HG02884 (cell line): Measurements from ENCODE around the gene ZNF790.
A peak's percentile ranks its signal among the peaks of the same experiment; 100 is the strongest.
"Not testable (repeated sequence)": the region's sequence is repeated elsewhere in the genome, so short reads cannot be mapped to it uniquely, and the experiment has no call there.

Source experiments
- ATAC-seq: cut with Tn5 transposase; IDR thresholded peaks from one replicate; pipeline ENCODE4 v1.9.1; 2021; ENCODE audit warnings: mild to moderate bottlenecking, moderate library complexity; ENCODE audit not compliant: unreplicated experiment

Gene ZNF790

GRCh38 chr19:36837906-36838783 is at the start of gene ZNF790:
Gene ZNF790, minus strand, starts transcription at chr19:36838387. Its CDS starts 12,768 bp downstream, at chr19:36825619.
- peak; percentile 86 for ATAC-seq

GRCh38 chr19:36876993-36877938 is 39.1 kb upstream of the ZNF790 start:
- ATAC-seq: no peak

GRCh38 chr19:36851898-36852297 is 13.7 kb upstream of the ZNF790 start:
- no peak for ATAC-seq

GRCh38 chr19:36850559-36851442 is 12.6 kb upstream of the ZNF790 start, which contains the start of gene ZNF345:
Gene ZNF345, plus strand, starts transcription at chr19:36850876. Its CDS starts 25,955 bp downstream, at chr19:36876831.
- peak; percentile 56 for ATAC-seq

GRCh38 chr19:36849701-36850558 is 11.7 kb upstream of the ZNF790 start:
- ATAC-seq: peak; percentile 79

GRCh38 chr19:36847968-36848367 is 9.8 kb upstream of the ZNF790 start:
- no peak for ATAC-seq

- ATAC-seq: no peak
Measured at GRCh38 chr19:36838784-36839324, 667 bp upstream of the ZNF790 start.

- ATAC-seq: no peak
Measured at GRCh38 chr19:36837176-36837905, 846 bp downstream of the ZNF790 start.

GRCh38 chr19:36833430-36833829 is 4.8 kb downstream of the ZNF790 start:
- no peak for ATAC-seq

GRCh38 chr19:36821758-36822157 is 16.4 kb downstream of the ZNF790 start:
- ATAC-seq: no peak

- no peak for ATAC-seq
Measured at GRCh38 chr19:36819130-36819630, 19.0 kb downstream of the ZNF790 start.

- no peak for ATAC-seq
Measured at GRCh38 chr19:36807029-36807428, 31.2 kb downstream of the ZNF790 start.

GRCh38 chr19:36805364-36805763 is 32.8 kb downstream of the ZNF790 start:
- no peak for ATAC-seq

GRCh38 chr19:36797786-36798108 is 40.4 kb downstream of the ZNF790 start:
- no peak for ATAC-seq

GRCh38 chr19:36796714-36796992 is 41.5 kb downstream of the ZNF790 start:
- ATAC-seq: no peak

- not testable (repeated sequence) for ATAC-seq
Measured at GRCh38 chr19:36791420-36792141, 46.6 kb downstream of the ZNF790 start.

GRCh38 chr19:36775768-36776167 is 62.4 kb downstream of the ZNF790 start:
- ATAC-seq: no peak

- ATAC-seq: peak; percentile 14
Measured at GRCh38 chr19:36773223-36773579, 65.0 kb downstream of the ZNF790 start.
